Ovary (tissue), 3 donors: ENCODE results near the gene TBC1D22B.

Experiments
- POLR2A ChIP-seq: fragments of 450-650 bp; IDR thresholded peaks from one replicate; pipeline ENCODE4 v1.6.1; 2017; ENCODE audit warnings: antibody characterized with exemption, mild to moderate bottlenecking, moderate library complexity
- TF ChIP-seq, protein P1 (sequence below), 3 donors: fragments of 450-650 bp in 2 of 3; fragments of 200-600 bp in 1 of 3; IDR thresholded peaks; one replicate each; pipeline versions ENCODE4 v1.5.1 to v1.8.0; 2016 to 2022; ENCODE audit warnings: antibody characterized with exemption in 3 of 3, mild to moderate bottlenecking in 1 of 3
- donor health status: DM: no; HTN: no; CAD: no.

DNA sequence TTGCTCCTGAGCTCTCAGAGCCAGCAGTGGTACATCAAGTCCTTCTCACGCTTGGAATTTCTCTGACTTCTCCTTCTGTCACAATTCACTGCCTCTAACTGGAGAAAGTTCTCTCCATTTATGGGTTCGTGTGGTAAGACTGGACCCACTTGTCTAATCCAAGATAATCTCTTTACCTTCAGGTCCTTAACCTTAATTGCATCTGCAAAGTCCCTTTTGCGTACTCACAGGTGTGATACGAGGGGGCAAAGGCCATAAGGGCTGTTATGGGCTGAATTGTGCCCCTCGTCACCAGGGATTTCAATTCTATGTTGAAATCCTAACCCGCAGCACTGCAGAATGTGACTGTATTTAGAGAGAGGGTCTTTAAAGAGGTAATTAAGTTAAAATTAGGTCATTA, 27.5 kb upstream of the TBC1D22B start:
- TF ChIP-seq, protein P1, sequence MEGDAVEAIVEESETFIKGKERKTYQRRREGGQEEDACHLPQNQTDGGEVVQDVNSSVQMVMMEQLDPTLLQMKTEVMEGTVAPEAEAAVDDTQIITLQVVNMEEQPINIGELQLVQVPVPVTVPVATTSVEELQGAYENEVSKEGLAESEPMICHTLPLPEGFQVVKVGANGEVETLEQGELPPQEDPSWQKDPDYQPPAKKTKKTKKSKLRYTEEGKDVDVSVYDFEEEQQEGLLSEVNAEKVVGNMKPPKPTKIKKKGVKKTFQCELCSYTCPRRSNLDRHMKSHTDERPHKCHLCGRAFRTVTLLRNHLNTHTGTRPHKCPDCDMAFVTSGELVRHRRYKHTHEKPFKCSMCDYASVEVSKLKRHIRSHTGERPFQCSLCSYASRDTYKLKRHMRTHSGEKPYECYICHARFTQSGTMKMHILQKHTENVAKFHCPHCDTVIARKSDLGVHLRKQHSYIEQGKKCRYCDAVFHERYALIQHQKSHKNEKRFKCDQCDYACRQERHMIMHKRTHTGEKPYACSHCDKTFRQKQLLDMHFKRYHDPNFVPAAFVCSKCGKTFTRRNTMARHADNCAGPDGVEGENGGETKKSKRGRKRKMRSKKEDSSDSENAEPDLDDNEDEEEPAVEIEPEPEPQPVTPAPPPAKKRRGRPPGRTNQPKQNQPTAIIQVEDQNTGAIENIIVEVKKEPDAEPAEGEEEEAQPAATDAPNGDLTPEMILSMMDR (IDR thresholded peaks at IDR 0.05) = no peak
- TF ChIP-seq POLR2A = no peak
